LNCAP (cell line): ENCODE results near the gene ERC1.

Experiments used
- CTCF ChIP-seq: fragments of 450-650 bp; IDR thresholded peaks from 2 replicates; pipeline ENCODE4 v1.5.1; 2017; ENCODE audit warnings: mild to moderate bottlenecking

The ERC1 gene

DNA sequence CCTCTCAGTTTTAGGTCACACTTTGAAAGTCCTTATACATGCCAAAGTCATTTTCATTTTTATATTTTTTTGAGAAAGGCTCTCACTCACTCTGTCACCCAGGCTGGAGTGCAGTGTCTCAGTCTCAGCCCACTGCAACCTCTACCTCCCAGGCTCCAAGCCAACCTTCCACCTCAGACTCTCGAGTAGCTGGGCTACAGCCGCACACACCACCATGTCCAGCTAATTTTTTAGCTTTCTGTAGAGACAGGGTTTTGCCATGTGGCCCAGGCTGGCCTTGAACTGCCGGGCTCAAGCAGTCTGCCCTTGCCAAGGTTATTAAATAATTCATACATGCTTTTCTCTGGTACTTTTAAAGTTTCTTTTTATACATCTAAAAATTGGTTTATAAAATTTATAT, 166.0 kb downstream of the ERC1 start:
- no peak for TF ChIP-seq CTCF

- no peak for TF ChIP-seq CTCF
Observed at GRCh38 chr12:1161197-1161596, 170.2 kb downstream of the ERC1 start.

- TF ChIP-seq CTCF = no peak
Observed at GRCh38 chr12:1162081-1162760, 171.2 kb downstream of the ERC1 start.

DNA sequence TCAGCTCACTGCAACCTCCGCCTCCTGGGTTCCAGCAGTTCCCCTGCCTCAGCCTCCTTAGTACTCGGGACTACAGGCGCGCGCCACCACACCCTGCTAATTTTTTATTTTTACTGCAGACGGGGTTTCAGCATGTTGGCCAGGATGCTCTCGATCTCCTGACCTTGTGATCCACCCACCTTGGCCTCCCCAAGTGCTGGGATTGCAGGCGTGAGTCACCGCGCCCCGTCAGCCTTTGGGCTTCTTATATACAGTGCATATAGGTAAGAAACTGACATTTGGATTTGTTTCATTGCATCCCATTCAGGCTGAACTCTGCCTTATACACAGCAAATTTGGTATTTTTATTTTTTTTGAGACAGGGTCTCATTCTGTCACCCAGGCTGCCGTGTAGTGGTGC, 176.8 kb downstream of the ERC1 start:
- no peak for TF ChIP-seq CTCF

GRCh38 chr12:1170411-1170810, 179.4 kb downstream of the ERC1 start:
- no peak for TF ChIP-seq CTCF

GRCh38 chr12:1171657-1172408, 180.8 kb downstream of the ERC1 start:
- TF ChIP-seq CTCF = no peak

GRCh38 chr12:1173781-1174617, 183.0 kb downstream of the ERC1 start:
- TF ChIP-seq CTCF = no peak
